SU-DHL-6 (cell line): ENCODE results near the gene RGP1.

Experiments used
- H2AFZ ChIP-seq: fragments of 200-600 bp; sonication (generic); 2 replicates; pipeline ENCODE4 v1.6.1; 2014; ENCODE audit warnings: low read depth, mild to moderate bottlenecking, moderate library complexity, mixed read lengths, antibody characterized with exemption, low read length; ENCODE audit not compliant: severe bottlenecking
- H3F3A ChIP-seq: fragments of 200-600 bp; shearing (Covaris generic); 2 replicates; pipeline ENCODE4 v1.6.0; 2016; ENCODE audit warnings: antibody characterized with exemption, mild to moderate bottlenecking; ENCODE audit not compliant: insufficient read depth
- H3K27ac ChIP-seq: fragments of 200-600 bp; sonication (generic); 2 replicates; pipeline ENCODE4 v1.5.1; 2016; ENCODE audit warnings: low read depth, mild to moderate bottlenecking, low read length, moderate library complexity, mixed read lengths
- H3K27me3 ChIP-seq: fragments of 200-600 bp; sonication (generic), shearing (Covaris generic); 2 replicates; pipeline ENCODE4 v1.6.0; 2014; ENCODE audit warnings: mild to moderate bottlenecking, low read length
- H3K36me3 ChIP-seq: fragments of 200-600 bp; sonication (generic); 2 replicates; pipeline ENCODE4 v1.6.1; 2014; ENCODE audit warnings: mild to moderate bottlenecking, low read length, mixed read lengths
- H3K4me2 ChIP-seq: fragments of 300-600, 200-600 bp; shearing (Covaris generic), sonication (generic); 2 replicates; pipeline ENCODE4 v1.6.0; 2014; ENCODE audit warnings: low read length, low read depth, mild to moderate bottlenecking; ENCODE audit not compliant: poor library complexity, severe bottlenecking
- H3K4me3 ChIP-seq: fragments of 200-600 bp; sonication (generic); 2 replicates; pipeline ENCODE4 v1.5.1; 2014; ENCODE audit warnings: antibody characterized with exemption, low read length, mild to moderate bottlenecking, mixed read lengths; ENCODE audit not compliant: insufficient read depth, poor library complexity, severe bottlenecking
- H3K79me2 ChIP-seq: fragments of 200-600 bp; sonication (generic); 2 replicates; pipeline ENCODE4 v1.6.1; 2014; ENCODE audit warnings: mild to moderate bottlenecking, low read length, moderate library complexity; ENCODE audit not compliant: insufficient read depth
- H3K9ac ChIP-seq: fragments of 200-600 bp; sonication (generic); 2 replicates; pipeline ENCODE4 v1.7.0; 2014; ENCODE audit warnings: mild to moderate bottlenecking, low read length
- H3K9me2 ChIP-seq: fragments of 200-600 bp; sonication (generic); replicated peaks from 2 replicates; pipeline ENCODE4 v1.6.1; 2014; ENCODE audit warnings: low read length; ENCODE audit not compliant: insufficient read depth
- H3K9me3 ChIP-seq: fragments of 200-600 bp; sonication (generic); 2 replicates; pipeline ENCODE4 v1.6.1; 2014; ENCODE audit warnings: low read length, mixed read lengths; ENCODE audit not compliant: insufficient read depth
- H4K20me1 ChIP-seq: fragments of 200-600 bp; sonication (generic); 2 replicates; pipeline ENCODE4 v1.6.1; 2014; ENCODE audit warnings: low read depth, mild to moderate bottlenecking, antibody characterized with exemption, low read length, moderate library complexity, mixed read lengths
- EZH2phosphoT487 ChIP-seq: fragments of 200-600 bp; sonication (generic), shearing (Covaris generic); conservative IDR thresholded peaks from 2 replicates; pipeline ENCODE4 v1.6.1; 2018; ENCODE audit warnings: mild to moderate bottlenecking, antibody characterized with exemption, low read length, moderate library complexity, mixed read lengths
- TF ChIP-seq, protein P1 (sequence below): fragments of 200-600 bp; sonication (generic); IDR thresholded peaks from one replicate; pipeline ENCODE4 v1.5.1; 2017; ENCODE audit warnings: antibody characterized with exemption, mild to moderate bottlenecking, low read length, moderate library complexity; ENCODE audit not compliant: insufficient read depth, poor library complexity, severe bottlenecking

RGP1 gene

DNA sequence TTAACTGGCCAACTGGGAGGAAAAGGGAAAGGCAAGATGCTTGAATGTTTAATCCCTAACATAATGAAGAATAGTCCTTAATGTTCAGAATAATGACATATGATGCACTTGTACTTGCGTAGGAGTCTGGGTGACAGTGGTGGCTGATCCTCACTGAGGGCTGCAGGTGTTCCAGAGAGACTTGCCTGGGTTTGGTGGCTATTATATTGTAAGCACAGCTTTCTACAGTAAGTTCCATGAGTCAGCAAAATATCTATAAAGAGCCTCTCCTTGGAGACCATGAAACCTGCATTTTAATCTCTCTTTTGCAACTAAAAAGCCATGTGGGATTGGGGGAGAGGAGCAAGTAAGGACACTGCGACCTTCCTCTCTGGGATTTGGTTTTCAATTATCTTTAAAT, 40.5 kb downstream of the RGP1 start:
- Histone ChIP-seq H3K9me3 (no peaks in the 10 kb centered on the region), H3K27ac (no peak overlapping the region), H3K4me3 (no peak overlapping the region), H3K9me2 (no peaks in the 10 kb centered on the region), H4K20me1 (no peaks in the 10 kb centered on the region), H3K9ac (no peak overlapping the region), H3K27me3 (no peaks in the 10 kb centered on the region), H3K79me2 (no peaks in the 10 kb centered on the region), H3F3A (no peaks in the 10 kb centered on the region), H3K36me3 (no peaks in the 10 kb centered on the region), H3K4me2 (no peak overlapping the region), H2AFZ (no peak overlapping the region)
- TF ChIP-seq, protein P1, sequence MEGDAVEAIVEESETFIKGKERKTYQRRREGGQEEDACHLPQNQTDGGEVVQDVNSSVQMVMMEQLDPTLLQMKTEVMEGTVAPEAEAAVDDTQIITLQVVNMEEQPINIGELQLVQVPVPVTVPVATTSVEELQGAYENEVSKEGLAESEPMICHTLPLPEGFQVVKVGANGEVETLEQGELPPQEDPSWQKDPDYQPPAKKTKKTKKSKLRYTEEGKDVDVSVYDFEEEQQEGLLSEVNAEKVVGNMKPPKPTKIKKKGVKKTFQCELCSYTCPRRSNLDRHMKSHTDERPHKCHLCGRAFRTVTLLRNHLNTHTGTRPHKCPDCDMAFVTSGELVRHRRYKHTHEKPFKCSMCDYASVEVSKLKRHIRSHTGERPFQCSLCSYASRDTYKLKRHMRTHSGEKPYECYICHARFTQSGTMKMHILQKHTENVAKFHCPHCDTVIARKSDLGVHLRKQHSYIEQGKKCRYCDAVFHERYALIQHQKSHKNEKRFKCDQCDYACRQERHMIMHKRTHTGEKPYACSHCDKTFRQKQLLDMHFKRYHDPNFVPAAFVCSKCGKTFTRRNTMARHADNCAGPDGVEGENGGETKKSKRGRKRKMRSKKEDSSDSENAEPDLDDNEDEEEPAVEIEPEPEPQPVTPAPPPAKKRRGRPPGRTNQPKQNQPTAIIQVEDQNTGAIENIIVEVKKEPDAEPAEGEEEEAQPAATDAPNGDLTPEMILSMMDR = no peak
- no peak for TF ChIP-seq EZH2phosphoT487

DNA sequence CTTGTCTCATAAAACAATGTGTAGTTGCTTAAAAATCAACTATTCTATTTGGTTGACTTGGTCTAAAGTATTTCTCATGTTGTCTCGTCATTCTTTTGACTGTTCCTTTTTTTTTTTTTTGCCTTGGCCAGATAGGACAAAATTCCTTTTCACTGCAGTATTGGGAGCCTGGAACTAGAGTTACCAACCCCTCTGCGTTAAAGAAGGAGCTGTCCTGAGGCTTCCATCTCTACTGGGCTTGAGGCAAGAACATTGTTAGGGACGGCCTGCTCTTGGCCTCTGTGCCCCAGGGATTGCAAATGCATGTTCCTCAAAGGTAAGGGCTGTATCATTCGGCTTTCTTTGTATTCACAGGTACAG, 40.9 kb downstream of the RGP1 start:
- Histone ChIP-seq H3K9me2 (no peaks in the 10 kb centered on the region), H2AFZ (no peak overlapping the region), H3K9me3 (no peaks in the 10 kb centered on the region), H3K4me2 (no peak overlapping the region), H4K20me1 (no peaks in the 10 kb centered on the region), H3K9ac (no peak overlapping the region), H3K4me3 (no peak overlapping the region), H3F3A (no peaks in the 10 kb centered on the region), H3K27me3 (no peaks in the 10 kb centered on the region), H3K27ac (no peak overlapping the region), H3K79me2 (no peaks in the 10 kb centered on the region), H3K36me3 (no peaks in the 10 kb centered on the region)
- TF ChIP-seq, protein P1 = no peak
- no peak for TF ChIP-seq EZH2phosphoT487

DNA sequence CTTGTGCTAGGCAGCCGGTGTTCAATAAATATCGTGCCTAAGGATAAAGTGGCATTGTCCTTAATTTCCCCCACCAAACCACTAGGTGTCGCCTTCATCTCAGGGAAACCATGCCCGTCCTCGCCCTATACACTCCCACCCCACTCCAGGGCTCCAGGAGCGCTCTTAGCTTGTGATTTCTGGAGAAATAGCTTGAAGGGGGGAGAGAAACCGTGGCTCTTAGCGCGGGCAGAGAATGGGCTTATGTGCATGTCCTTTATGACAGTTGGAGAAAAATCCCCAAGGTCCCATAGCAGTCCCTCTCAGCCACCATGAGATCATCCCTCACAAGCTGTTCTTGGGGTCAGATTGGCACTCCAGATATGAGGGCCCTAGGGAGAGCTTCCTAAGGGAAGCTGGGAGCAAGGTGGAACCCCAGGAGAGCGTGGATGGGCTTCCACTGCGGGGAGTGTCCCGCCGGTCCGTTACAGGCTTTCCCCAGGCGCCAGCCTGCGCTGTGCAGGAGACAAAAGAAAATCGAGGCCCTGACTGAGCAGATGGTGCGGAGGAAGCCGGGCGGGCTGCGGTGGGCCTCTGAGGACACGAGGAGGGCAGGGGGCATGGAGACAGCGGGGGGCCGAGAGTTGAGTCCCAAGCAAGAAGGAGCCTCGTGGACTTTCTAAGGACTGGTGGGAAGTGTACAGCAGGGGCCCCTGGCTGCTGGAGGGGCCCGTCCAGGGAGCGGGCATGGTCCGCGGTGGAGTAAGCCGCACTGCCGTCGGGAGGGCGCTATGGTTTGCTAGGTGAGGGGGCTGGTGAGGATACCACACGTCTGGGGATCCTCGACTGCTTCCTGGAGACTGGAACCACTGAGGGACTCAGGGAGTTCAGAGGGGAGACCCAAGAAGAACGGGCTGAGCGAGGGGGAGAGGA, 41.6 kb downstream of the RGP1 start:
- Histone ChIP-seq H3K9me3 (no peaks in the 10 kb centered on the region), H4K20me1 (no peaks in the 10 kb centered on the region), H2AFZ (no peak overlapping the region), H3K4me2 (no peak overlapping the region), H3K36me3 (no peaks in the 10 kb centered on the region), H3K4me3 (no peak overlapping the region), H3F3A (no peaks in the 10 kb centered on the region), H3K27me3 (no peaks in the 10 kb centered on the region), H3K9me2 (no peaks in the 10 kb centered on the region), H3K79me2 (no peaks in the 10 kb centered on the region), H3K27ac (no peak overlapping the region), H3K9ac (no peak overlapping the region)
- no peak for TF ChIP-seq EZH2phosphoT487
- TF ChIP-seq, protein P1 = peak; percentile 86
